ENCODE results near the gene TAS2R7.
"Not testable (repeated sequence)": the region's sequence is repeated elsewhere in the genome, so short reads cannot be mapped to it uniquely, and the experiment has no call there.

- TF ChIP-seq EZH2 (IDR thresholded peaks at IDR 0.05); POLR2AphosphoS5 (IDR thresholded peaks at IDR 0.05; ENCODE audit: borderline replicate concordance, low read depth, low read length); FOXP2 (optimal IDR thresholded peaks at IDR 0.05; ENCODE audit: control extremely low read depth, extremely low read length, insufficient read depth): not testable (repeated sequence)
Measured at GRCh38 chr12:10791769-10792168, 10.7 kb downstream of the TAS2R7 start.
